Measurements from ENCODE around the gene PDE4B.

- TF ChIP-seq CTCF (IDR thresholded peaks at IDR 0.05) (no peak), EZH2phosphoT487 (IDR thresholded peaks at IDR 0.05) (no peak)
Observed at GRCh38 chr1:66283622-66284041, 490.9 kb downstream of the PDE4B start.
